ENCODE results near the gene AP1B1.

Gene AP1B1

GRCh38 chr22:29348956-29349355 is 39.4 kb downstream of the AP1B1 start:
- TF ChIP-seq CTCF (IDR thresholded peaks at IDR 0.05): no peak

- no peak for TF ChIP-seq CTCF (IDR thresholded peaks at IDR 0.05)
These were observed 40.3 kb downstream of the AP1B1 start for GRCh38 chr22:29348041-29348440.

- no peak for TF ChIP-seq CTCF (IDR thresholded peaks at IDR 0.05)
These were observed 41.7 kb downstream of the AP1B1 start for GRCh38 chr22:29346659-29347058.

- TF ChIP-seq CTCF (IDR thresholded peaks at IDR 0.05): no peak
These were observed 42.4 kb downstream of the AP1B1 start for GRCh38 chr22:29345932-29346331.

GRCh38 chr22:29344137-29344536 is 44.2 kb downstream of the AP1B1 start:
- no peak for TF ChIP-seq CTCF (IDR thresholded peaks at IDR 0.05)

- no peak for TF ChIP-seq CTCF (IDR thresholded peaks at IDR 0.05)
These were observed 45.0 kb downstream of the AP1B1 start for GRCh38 chr22:29343313-29343805.

GRCh38 chr22:29342577-29343312 is 45.6 kb downstream of the AP1B1 start:
- no peak for TF ChIP-seq CTCF (IDR thresholded peaks at IDR 0.05)

All from LNCAP (cell line).